OCI-LY7 (cell line): Measurements from ENCODE around the gene HRH1. TPM values are rescaled to one million over a fixed set of nuclear protein-coding genes. Genes with fewer than 3 reads are reported as not detected.
"Not testable (repeated sequence)": the region's sequence is repeated elsewhere in the genome, so short reads cannot be mapped to it uniquely, and the experiment has no call there.

Experiments used
- BruUV-seq: library from RNA; stranded (reverse); fragments of 400-500 nt; replicated peaks from 2 replicates; lab custom pipeline; 2021; lab: Mats Ljungman, UMichigan
- CTCF ChIA-PET: fragments of 300-600 bp; sonication (Branson Sonifier 250); formaldehyde crosslinking; loops from one replicate; lab custom pipeline; 2022; ENCODE audit warnings: antibody characterized with exemption; ENCODE audit not compliant: unreplicated experiment; lab: Charles Lee
- POLR2A ChIA-PET: fragments of 300-600 bp; sonication (Branson Sonifier 250); formaldehyde crosslinking; loops from one replicate; lab custom pipeline; 2022; ENCODE audit warnings: antibody characterized with exemption; lab: Charles Lee
- DNase-seq: peaks from one replicate; pipeline ENCODE4 v3.0.0-alpha.2; 2015; ENCODE audit warnings: low spot score
- H2AFZ ChIP-seq: fragments of 200-600 bp; sonication (generic), shearing (Covaris generic); 2 replicates; pipeline ENCODE4 v1.6.1; 2014; ENCODE audit warnings: mild to moderate bottlenecking, antibody characterized with exemption, low read length, moderate library complexity
- H3K27ac ChIP-seq: fragments of 200-600 bp; sonication (generic); 2 replicates; pipeline ENCODE4 v1.5.1; 2014; ENCODE audit warnings: mixed run types, low read depth, mild to moderate bottlenecking, moderate library complexity, low read length, inconsistent platforms; ENCODE audit not compliant: poor library complexity, severe bottlenecking
- H3K36me3 ChIP-seq: fragments of 200-600 bp; sonication (generic); 2 replicates; pipeline ENCODE4 v1.6.1; 2014; ENCODE audit warnings: mild to moderate bottlenecking, antibody characterized with exemption, low read length, moderate library complexity, mixed read lengths; ENCODE audit not compliant: insufficient read depth
- H3K4me1 ChIP-seq: fragments of 200-600 bp; sonication (generic); 2 replicates; pipeline ENCODE4 v1.5.1; 2014; ENCODE audit warnings: mild to moderate bottlenecking, low read length; ENCODE audit not compliant: insufficient read depth, poor library complexity, severe bottlenecking
- H3K4me2 ChIP-seq: fragments of 200-600 bp; sonication (generic); 2 replicates; pipeline ENCODE4 v1.6.1; 2014; ENCODE audit warnings: mild to moderate bottlenecking, low read length
- H3K4me3 ChIP-seq: fragments of 200-600 bp; sonication (generic); 2 replicates; pipeline ENCODE4 v1.5.1; 2014; ENCODE audit warnings: mild to moderate bottlenecking, low read depth, low read length; ENCODE audit not compliant: poor library complexity, severe bottlenecking
- H3K79me2 ChIP-seq: fragments of 200-600 bp; sonication (generic); 2 replicates; pipeline ENCODE4 v1.6.1; 2016; ENCODE audit warnings: low read depth, mild to moderate bottlenecking, low read length, moderate library complexity, mixed read lengths; ENCODE audit not compliant: insufficient read depth
- H3K9me2 ChIP-seq: fragments of 200-600 bp; sonication (generic); 2 replicates; pipeline ENCODE4 v1.6.1; 2016; ENCODE audit warnings: mild to moderate bottlenecking, low read length, mixed read lengths; ENCODE audit not compliant: insufficient read depth
- H3K9me3 ChIP-seq: fragments of 200-600 bp; sonication (generic); 2 replicates; pipeline ENCODE4 v1.6.1; 2014; ENCODE audit warnings: mild to moderate bottlenecking, mixed run types, low read length, mixed read lengths
- H4K20me1 ChIP-seq: fragments of 200-600 bp; sonication (generic); 2 replicates; pipeline ENCODE4 v1.6.1; 2014; ENCODE audit warnings: mild to moderate bottlenecking, antibody characterized with exemption, low read length, moderate library complexity, mixed read lengths; ENCODE audit not compliant: insufficient read depth
- EZH2phosphoT487 ChIP-seq: fragments of 200-600 bp; sonication (generic); IDR thresholded peaks from 2 replicates; pipeline ENCODE4 v1.6.1; 2018; ENCODE audit warnings: low read depth, borderline replicate concordance, mild to moderate bottlenecking, mixed run types, antibody characterized with exemption, low read length, moderate library complexity, mixed read lengths
- intact Hi-C: fragments of 100-400 bp; cut with micrococcal nuclease; formaldehyde crosslinking; loops from one replicate; pipeline ENCODE4 v1.10.0; 2022; ENCODE audit not compliant: unreplicated experiment
- total RNA-seq, 2 experiments: library from RNA; depleted of rRNA in 1 of 2; stranded (reverse); fragments of >200 nt in 1 of 2; shearing (Covaris generic) in 1 of 2; gene quantifications; 2 replicates each; pipeline ENCODE4 v1.2.3, GENCODE V29; 2014 to 2022
- TF ChIP-seq, protein P1 (sequence below): fragments of 200-600 bp; sonication (generic); conservative IDR thresholded peaks from 2 replicates; pipeline ENCODE4 v1.5.1; 2014; ENCODE audit warnings: mild to moderate bottlenecking, antibody characterized with exemption, low read length, moderate library complexity, mixed read lengths

HRH1 gene
- total RNA-seq, 2 experiments from 2014 or later, result not detected

DNA sequence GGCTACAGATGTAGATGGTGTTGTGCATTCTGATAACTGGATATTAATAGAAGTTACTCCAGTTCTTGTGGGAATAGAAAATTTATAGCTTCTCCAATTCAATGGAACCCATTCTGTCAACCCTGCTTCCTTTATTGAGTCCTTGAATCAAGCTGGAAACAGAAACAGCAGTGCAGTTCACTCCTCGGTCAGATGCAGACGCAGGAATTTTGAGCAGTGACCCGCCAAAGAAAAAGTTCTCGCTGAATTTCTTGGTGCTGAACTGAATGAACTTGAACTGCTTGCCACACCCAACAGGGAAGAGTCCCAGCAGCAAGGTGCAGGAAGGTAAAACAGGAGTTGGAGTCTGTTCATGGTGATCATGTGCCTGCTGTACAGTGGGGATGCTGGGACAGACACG is 10.3 kb downstream of the HRH1 start:
- intact Hi-C loops, result no loop called here
- POLR2A ChIA-PET, result no interaction called here
- H2AFZ ChIP-seq, result no peak overlapping the region
- H4K20me1 ChIP-seq, result no peaks in the 10 kb centered on the region
- no TSS peak for BruUV-seq
- no peaks in the 10 kb centered on the region for H3K9me2 ChIP-seq
- no peaks in the 10 kb centered on the region for H3K36me3 ChIP-seq
- TF ChIP-seq EZH2phosphoT487, result no peak
- TF ChIP-seq, protein P1, sequence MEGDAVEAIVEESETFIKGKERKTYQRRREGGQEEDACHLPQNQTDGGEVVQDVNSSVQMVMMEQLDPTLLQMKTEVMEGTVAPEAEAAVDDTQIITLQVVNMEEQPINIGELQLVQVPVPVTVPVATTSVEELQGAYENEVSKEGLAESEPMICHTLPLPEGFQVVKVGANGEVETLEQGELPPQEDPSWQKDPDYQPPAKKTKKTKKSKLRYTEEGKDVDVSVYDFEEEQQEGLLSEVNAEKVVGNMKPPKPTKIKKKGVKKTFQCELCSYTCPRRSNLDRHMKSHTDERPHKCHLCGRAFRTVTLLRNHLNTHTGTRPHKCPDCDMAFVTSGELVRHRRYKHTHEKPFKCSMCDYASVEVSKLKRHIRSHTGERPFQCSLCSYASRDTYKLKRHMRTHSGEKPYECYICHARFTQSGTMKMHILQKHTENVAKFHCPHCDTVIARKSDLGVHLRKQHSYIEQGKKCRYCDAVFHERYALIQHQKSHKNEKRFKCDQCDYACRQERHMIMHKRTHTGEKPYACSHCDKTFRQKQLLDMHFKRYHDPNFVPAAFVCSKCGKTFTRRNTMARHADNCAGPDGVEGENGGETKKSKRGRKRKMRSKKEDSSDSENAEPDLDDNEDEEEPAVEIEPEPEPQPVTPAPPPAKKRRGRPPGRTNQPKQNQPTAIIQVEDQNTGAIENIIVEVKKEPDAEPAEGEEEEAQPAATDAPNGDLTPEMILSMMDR, result no peak
- H3K79me2 ChIP-seq, result no peaks in the 10 kb centered on the region
- CTCF ChIA-PET, result no interaction called here
- no peak overlapping the region for H3K4me3 ChIP-seq
- no peak overlapping the region for H3K4me2 ChIP-seq
- no peak overlapping the region for H3K27ac ChIP-seq
- DNase-seq, result no peak
- no peaks in the 10 kb centered on the region for H3K4me1 ChIP-seq
- H3K9me3 ChIP-seq, result no peaks in the 10 kb centered on the region

DNA sequence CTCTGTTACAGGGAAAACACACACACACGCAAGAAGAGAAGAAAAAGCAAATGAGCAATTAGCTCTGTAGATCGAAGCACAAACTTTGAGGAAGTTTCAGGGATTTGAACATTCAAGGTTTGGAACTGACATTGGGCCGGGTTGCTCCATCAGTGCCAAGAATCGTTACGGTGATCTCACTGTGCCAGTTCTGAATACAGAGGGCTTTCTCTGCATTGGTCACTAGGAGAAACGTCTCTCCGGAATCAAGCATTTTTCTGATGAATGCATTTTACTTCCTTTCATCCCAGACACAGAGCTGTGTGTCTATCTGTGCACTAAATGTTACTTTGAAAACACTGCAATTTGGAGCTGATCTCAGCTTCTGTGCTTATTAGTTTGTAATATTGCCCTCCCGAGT is 11.2 kb downstream of the HRH1 start:
- H3K4me1 ChIP-seq, result no peaks in the 10 kb centered on the region
- no peak for DNase-seq
- no peaks in the 10 kb centered on the region for H3K36me3 ChIP-seq
- no peaks in the 10 kb centered on the region for H3K9me3 ChIP-seq
- H4K20me1 ChIP-seq, result no peaks in the 10 kb centered on the region
- H3K9me2 ChIP-seq, result no peaks in the 10 kb centered on the region
- H3K4me3 ChIP-seq, result no peak overlapping the region
- H2AFZ ChIP-seq, result no peak overlapping the region
- H3K4me2 ChIP-seq, result no peak overlapping the region
- POLR2A ChIA-PET, result no interaction called here
- no peak overlapping the region for H3K27ac ChIP-seq
- TF ChIP-seq, protein P1, result no peak
- TF ChIP-seq EZH2phosphoT487, result no peak
- no TSS peak for BruUV-seq
- CTCF ChIA-PET, result no interaction called here
- intact Hi-C loops, result no loop called here
- no peaks in the 10 kb centered on the region for H3K79me2 ChIP-seq

DNA sequence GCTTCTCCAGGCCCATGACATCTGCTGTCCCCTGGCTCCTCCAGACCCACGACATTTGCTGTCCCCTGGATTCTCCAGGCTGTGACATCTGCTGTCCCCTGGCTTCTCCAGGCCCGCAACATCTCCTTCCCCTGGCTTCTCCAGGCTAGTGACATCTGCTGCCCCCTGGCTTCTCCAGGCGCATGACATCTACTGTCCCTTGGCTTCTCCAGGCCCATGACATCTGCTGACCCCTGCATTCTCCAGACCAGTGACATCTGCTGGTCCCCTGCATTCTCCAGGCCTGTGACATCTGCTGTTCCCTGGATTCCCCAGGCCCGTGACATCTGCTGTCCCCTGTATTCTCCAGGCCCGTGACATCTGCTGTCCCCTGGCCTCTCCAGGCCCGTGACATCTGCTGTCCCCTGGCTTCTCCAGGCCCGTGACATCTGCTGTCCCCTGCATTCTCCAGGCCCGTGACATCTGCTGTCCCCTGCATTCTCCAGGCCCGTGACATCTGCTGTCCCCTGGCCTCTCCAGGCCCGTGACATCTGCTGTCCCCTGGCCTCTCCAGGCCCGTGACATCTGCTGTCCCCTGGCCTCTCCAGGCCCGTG is 12.6 kb downstream of the HRH1 start:
- H3K4me1 ChIP-seq, H4K20me1 ChIP-seq, H2AFZ ChIP-seq, POLR2A ChIA-PET, H3K4me2 ChIP-seq, CTCF ChIA-PET, BruUV-seq, H3K9me3 ChIP-seq, H3K79me2 ChIP-seq, H3K27ac ChIP-seq, H3K36me3 ChIP-seq, H3K9me2 ChIP-seq, DNase-seq, H3K4me3 ChIP-seq, intact Hi-C loops: not testable (repeated sequence)
